ENCODE measurements around the gene MCM6. TPM values are rescaled to one million over a fixed set of nuclear protein-coding genes. Genes with fewer than 3 reads are reported as not detected.

The MCM6 gene
- total RNA-seq, 4 donors from 2014 or later = 0.37 to 7.9 (median 3.7) TPM

DNA sequence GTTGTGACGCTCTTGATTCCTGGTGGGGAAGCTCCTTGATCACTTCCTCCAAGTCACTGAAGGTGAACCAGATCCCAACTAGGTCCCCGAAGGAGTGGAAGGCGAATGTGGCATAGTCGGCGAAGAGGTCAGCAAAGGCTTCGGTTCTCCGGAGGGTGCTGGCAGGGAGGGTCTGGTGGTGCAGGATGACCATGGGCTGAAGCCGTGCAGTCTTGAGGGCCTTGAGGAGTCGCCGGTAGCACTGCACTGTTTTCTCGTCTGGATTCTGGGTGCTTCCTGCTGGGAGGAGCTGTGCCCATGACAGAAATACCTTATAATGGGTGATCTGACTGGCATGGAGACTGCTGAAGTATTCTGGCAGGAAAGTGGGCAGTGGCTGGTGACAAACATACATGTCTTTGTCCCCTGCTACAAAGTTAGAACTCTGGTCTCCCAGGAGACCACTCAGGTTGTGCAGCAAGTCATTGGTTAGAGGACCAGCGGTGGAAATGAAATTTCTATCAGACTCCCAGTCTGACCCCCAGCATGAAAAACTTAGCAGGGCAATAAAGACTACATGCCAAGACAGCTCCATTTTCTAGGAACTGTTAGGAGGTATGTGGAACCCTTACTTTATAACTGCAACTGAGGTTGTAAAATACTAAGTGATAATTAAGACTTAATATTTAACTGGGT, 39.5 kb downstream of the MCM6 start, which contains the start of gene LCT:
Gene LCT (minus strand): TSS at position 589 of the 675 bp plus-strand sequence. CDS start 15 bp downstream, at position 574.
- no peak within 1 kb of the TSS for H3K4me3 ChIP-seq
- DNase-seq = no peak
- no peaks in the 10 kb centered on the region for H3K9me3 ChIP-seq
- in situ Hi-C loops (cut with MboI; ENCODE audit: low pct_ligation_motif_present in 1 of 4, low pct_unique_long_range_greater_than_20kb in 1 of 4, low sequenced_read_pairs in 3 of 4) = no loop called here
- TF ChIP-seq POLR2AphosphoS5 (IDR thresholded peaks at IDR 0.05) = no peak
- TF ChIP-seq EP300 (IDR thresholded peaks at IDR 0.05; ENCODE audit: low read depth) = no peak
- TF ChIP-seq POLR2A (IDR thresholded peaks at IDR 0.05) = no peak
- TF ChIP-seq CTCF (IDR thresholded peaks at IDR 0.05) = no peak
- WGBS, 2 donors (ENCODE audit: low coverage in 1 of 2) = 97% methylated on average over 12 of the region's 12 CpGs; no CpG with 5 or more reads in 1 of the 2 donors
- H3K4me1 ChIP-seq = peaks cover 0 to 24% (median 16%) of the 10 kb centered on the region in 4 donors
- no peaks in the 10 kb centered on the region for H3K27me3 ChIP-seq
- H3K27ac ChIP-seq = no peak within 1 kb of the TSS
- intact Hi-C loops (cut with DNase I; ENCODE audit: low total_unique reads) = no loop called here
- H3K36me3 ChIP-seq = no peaks in the 10 kb centered on the region

GRCh38 chr2:135832891-135833290, 43.4 kb downstream of the MCM6 start:
- Histone ChIP-seq H3K4me3 (no peak overlapping the region), H3K4me1 (peaks cover 0 to 4% (median 0%) of the 10 kb centered on the region in 4 donors), H3K9me3 (no peaks in the 10 kb centered on the region), H3K27ac (no peak overlapping the region), H3K27me3 (no peaks in the 10 kb centered on the region), H3K36me3 (no peaks in the 10 kb centered on the region)
- no peak for DNase-seq
- in situ Hi-C loops (cut with MboI; ENCODE audit: low pct_ligation_motif_present in 1 of 4, low pct_unique_long_range_greater_than_20kb in 1 of 4, low sequenced_read_pairs in 3 of 4) (no loop called here), intact Hi-C loops (cut with DNase I; ENCODE audit: low total_unique reads) (no loop called here)
- TF ChIP-seq POLR2AphosphoS5 (IDR thresholded peaks at IDR 0.05) = no peak
- no peak for TF ChIP-seq EP300 (IDR thresholded peaks at IDR 0.05; ENCODE audit: low read depth)
- TF ChIP-seq CTCF (IDR thresholded peaks at IDR 0.05) = no peak
- no peak for TF ChIP-seq POLR2A (IDR thresholded peaks at IDR 0.05)
- WGBS, 2 donors (ENCODE audit: low coverage in 1 of 2) = 90 to 92% methylated on average over 4 to 6 of the region's 6 CpGs

GRCh38 chr2:135831180-135831812, 44.9 kb downstream of the MCM6 start:
- intact Hi-C loops (cut with DNase I; ENCODE audit: low total_unique reads) = no loop called here
- peaks cover 0 to 4% (median 0%) of the 10 kb centered on the region in 4 donors for H3K4me1 ChIP-seq
- no peaks in the 10 kb centered on the region for H3K9me3 ChIP-seq
- no peaks in the 10 kb centered on the region for H3K27me3 ChIP-seq
- DNase-seq = peak; percentile 28
- in situ Hi-C loops (cut with MboI; ENCODE audit: low pct_ligation_motif_present in 1 of 4, low pct_unique_long_range_greater_than_20kb in 1 of 4, low sequenced_read_pairs in 3 of 4) = no loop called here
- TF ChIP-seq CTCF (IDR thresholded peaks at IDR 0.05) (no peak), POLR2AphosphoS5 (IDR thresholded peaks at IDR 0.05) (no peak), EP300 (IDR thresholded peaks at IDR 0.05; ENCODE audit: low read depth) (no peak), POLR2A (IDR thresholded peaks at IDR 0.05) (no peak)
- no peaks in the 10 kb centered on the region for H3K36me3 ChIP-seq
- H3K27ac ChIP-seq = no peak overlapping the region
- H3K4me3 ChIP-seq = no peak overlapping the region
- 58 to 65% methylated on average over 6 to 14 of the region's 14 CpGs for WGBS, 2 donors (ENCODE audit: low coverage in 1 of 2)

DNA sequence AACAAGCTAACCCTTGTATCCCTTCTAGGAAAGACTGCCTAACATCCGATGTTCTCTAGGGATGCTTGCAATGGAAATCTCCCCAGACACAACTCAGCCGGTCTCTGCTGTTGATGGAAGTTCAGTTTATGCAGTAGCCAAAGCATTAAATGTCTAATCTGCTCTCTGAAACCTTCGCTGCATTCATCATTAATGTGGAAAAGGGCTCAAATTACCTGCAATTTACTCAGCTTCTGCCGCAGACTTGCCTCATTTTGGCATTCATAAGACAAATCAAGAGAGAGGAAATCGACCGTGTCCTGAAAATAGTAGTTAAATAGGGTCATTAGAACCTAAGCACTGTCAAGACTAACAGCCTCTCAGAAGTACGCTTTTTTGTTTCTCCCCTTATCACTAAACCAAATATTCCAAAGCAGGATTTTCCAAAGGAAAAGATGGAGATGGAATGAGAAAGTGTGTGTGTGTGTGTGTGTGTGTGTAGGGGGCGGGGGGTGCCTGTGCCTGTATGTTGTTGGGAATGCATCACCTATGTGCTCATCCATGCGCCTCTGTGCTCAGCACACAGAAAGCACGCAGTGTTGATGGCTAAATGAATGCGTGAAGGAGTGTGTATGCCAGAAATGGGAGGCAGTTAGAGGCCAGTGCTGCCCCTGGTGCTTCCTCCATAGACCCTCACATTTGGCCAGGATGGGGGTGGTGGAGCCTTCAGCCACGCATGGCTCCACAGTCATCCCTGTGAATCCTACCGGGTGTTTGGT, 46.7 kb downstream of the MCM6 start:
- in situ Hi-C loops (cut with MboI; ENCODE audit: low pct_ligation_motif_present in 1 of 4, low pct_unique_long_range_greater_than_20kb in 1 of 4, low sequenced_read_pairs in 3 of 4) = no loop called here
- DNase-seq = no peak
- Histone ChIP-seq H3K27me3 (no peaks in the 10 kb centered on the region), H3K36me3 (no peaks in the 10 kb centered on the region), H3K27ac (no peak overlapping the region), H3K4me1 (peaks cover 0 to 4% (median 2%) of the 10 kb centered on the region in 4 donors), H3K4me3 (no peak overlapping the region), H3K9me3 (no peaks in the 10 kb centered on the region)
- intact Hi-C loops (cut with DNase I; ENCODE audit: low total_unique reads) = no loop called here
- 90 to 92% methylated on average over 6 to 13 of the region's 13 CpGs for WGBS, 2 donors (ENCODE audit: low coverage in 1 of 2)
- no peak for TF ChIP-seq POLR2AphosphoS5 (IDR thresholded peaks at IDR 0.05)
